AG10803 (cell line): ENCODE results near the gene MARCHF5.

ENCODE experiments used
- DNase-seq: peaks from one replicate; pipeline ENCODE4 v3.0.0; 2010; ENCODE audit warnings: low read depth
- H3K4me3 ChIP-seq: 2 replicates; pipeline ENCODE4 v1.5.1; 2011; ENCODE audit warnings: mild to moderate bottlenecking, low read length, control low read depth
- CTCF ChIP-seq: conservative IDR thresholded peaks from 2 replicates; pipeline ENCODE4 v1.5.1; 2011; ENCODE audit warnings: mild to moderate bottlenecking, low read length, control low read depth, inconsistent platforms

Gene MARCHF5

GRCh38 chr10:92263396-92263795 lies 27.6 kb upstream of the MARCHF5 start:
- H3K4me3 ChIP-seq, result no peak overlapping the region
- TF ChIP-seq CTCF, result no peak

GRCh38 chr10:92264249-92264648 lies 26.7 kb upstream of the MARCHF5 start:
- DNase-seq, result no peak
- no peak for TF ChIP-seq CTCF

More at GRCh38 chr10:92263396-92263795, 27.6 kb upstream of the MARCHF5 start:
- no peak for DNase-seq

GRCh38 chr10:92265687-92266258 lies 25.2 kb upstream of the MARCHF5 start:
- TF ChIP-seq CTCF, result no peak
- no peak for DNase-seq
- no peak overlapping the region for H3K4me3 ChIP-seq

More at GRCh38 chr10:92264249-92264648, 26.7 kb upstream of the MARCHF5 start:
- H3K4me3 ChIP-seq, result no peak overlapping the region

GRCh38 chr10:92267343-92267742 lies 23.6 kb upstream of the MARCHF5 start:
- no peak overlapping the region for H3K4me3 ChIP-seq
- no peak for TF ChIP-seq CTCF
- no peak for DNase-seq

GRCh38 chr10:92268748-92269147 lies 22.2 kb upstream of the MARCHF5 start:
- TF ChIP-seq CTCF, result no peak
- no peak overlapping the region for H3K4me3 ChIP-seq
- DNase-seq, result no peak

- no peak for TF ChIP-seq CTCF
- no peak for DNase-seq
- H3K4me3 ChIP-seq, result no peak overlapping the region
These were observed 16.9 kb upstream of the MARCHF5 start for GRCh38 chr10:92274071-92274470.

- H3K4me3 ChIP-seq, result peak overlapping the region; percentile 14
- peak; percentile 13 for DNase-seq
- no peak for TF ChIP-seq CTCF
These were observed 11.8 kb upstream of the MARCHF5 start for GRCh38 chr10:92278996-92279696.
